ENCODE results near the gene PHACTR3.

Gene PHACTR3

DNA sequence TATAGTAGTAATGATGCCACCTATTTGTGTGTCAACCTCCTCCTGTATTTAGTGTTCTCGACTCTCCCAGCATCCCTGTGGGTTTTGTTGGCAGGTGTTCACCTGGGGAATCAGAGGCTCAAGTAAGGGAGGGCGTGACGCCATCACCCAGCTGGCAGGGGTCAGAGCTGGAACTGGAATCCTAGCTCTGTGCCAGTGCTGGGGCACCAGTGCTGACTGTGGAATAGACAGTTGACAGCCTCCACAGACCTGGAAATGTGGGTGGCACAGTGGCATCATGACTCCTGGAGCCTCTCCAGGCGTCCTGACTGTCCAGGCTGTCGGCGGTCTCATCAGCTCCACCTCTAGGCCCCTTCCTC, 226.3 kb downstream of the PHACTR3 start:
- H3K36me3 ChIP-seq (ENCODE audit: insufficient read depth, low read length) = no peaks in the 10 kb centered on the region
- H2AFZ ChIP-seq (ENCODE audit: low read length) = no peak overlapping the region
- no peaks in the 10 kb centered on the region for H3K27me3 ChIP-seq (ENCODE audit: insufficient read depth, low read length)
- no peaks in the 10 kb centered on the region for H3K9me2 ChIP-seq (ENCODE audit: low read depth, low read length)
- no peaks in the 10 kb centered on the region for H3K9me3 ChIP-seq (ENCODE audit: low read length)
- H3K4me3 ChIP-seq (ENCODE audit: low read depth, low read length, poor library complexity, severe bottlenecking) = no peak overlapping the region
- no peaks in the 10 kb centered on the region for H3F3A ChIP-seq (ENCODE audit: insufficient read depth, low read length)
- H3K9ac ChIP-seq (ENCODE audit: low read length) = no peak overlapping the region
- H4K20me1 ChIP-seq (ENCODE audit: insufficient read depth, low read length) = no peaks in the 10 kb centered on the region
- TF ChIP-seq EZH2 (IDR thresholded peaks at IDR 0.05; ENCODE audit: borderline replicate concordance, low read length) = no peak
- TF ChIP-seq, protein P1, sequence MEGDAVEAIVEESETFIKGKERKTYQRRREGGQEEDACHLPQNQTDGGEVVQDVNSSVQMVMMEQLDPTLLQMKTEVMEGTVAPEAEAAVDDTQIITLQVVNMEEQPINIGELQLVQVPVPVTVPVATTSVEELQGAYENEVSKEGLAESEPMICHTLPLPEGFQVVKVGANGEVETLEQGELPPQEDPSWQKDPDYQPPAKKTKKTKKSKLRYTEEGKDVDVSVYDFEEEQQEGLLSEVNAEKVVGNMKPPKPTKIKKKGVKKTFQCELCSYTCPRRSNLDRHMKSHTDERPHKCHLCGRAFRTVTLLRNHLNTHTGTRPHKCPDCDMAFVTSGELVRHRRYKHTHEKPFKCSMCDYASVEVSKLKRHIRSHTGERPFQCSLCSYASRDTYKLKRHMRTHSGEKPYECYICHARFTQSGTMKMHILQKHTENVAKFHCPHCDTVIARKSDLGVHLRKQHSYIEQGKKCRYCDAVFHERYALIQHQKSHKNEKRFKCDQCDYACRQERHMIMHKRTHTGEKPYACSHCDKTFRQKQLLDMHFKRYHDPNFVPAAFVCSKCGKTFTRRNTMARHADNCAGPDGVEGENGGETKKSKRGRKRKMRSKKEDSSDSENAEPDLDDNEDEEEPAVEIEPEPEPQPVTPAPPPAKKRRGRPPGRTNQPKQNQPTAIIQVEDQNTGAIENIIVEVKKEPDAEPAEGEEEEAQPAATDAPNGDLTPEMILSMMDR (IDR thresholded peaks at IDR 0.05; ENCODE audit: low read length) = no peak
- H3K4me2 ChIP-seq (ENCODE audit: low read length) = no peak overlapping the region
- H3K79me2 ChIP-seq (ENCODE audit: insufficient read depth, low read length) = no peaks in the 10 kb centered on the region
- H3K4me1 ChIP-seq (ENCODE audit: insufficient read depth, low read length, severe bottlenecking) = no peaks in the 10 kb centered on the region
- H3K27ac ChIP-seq (ENCODE audit: low read depth, low read length, poor library complexity, severe bottlenecking) = no peak overlapping the region

DNA sequence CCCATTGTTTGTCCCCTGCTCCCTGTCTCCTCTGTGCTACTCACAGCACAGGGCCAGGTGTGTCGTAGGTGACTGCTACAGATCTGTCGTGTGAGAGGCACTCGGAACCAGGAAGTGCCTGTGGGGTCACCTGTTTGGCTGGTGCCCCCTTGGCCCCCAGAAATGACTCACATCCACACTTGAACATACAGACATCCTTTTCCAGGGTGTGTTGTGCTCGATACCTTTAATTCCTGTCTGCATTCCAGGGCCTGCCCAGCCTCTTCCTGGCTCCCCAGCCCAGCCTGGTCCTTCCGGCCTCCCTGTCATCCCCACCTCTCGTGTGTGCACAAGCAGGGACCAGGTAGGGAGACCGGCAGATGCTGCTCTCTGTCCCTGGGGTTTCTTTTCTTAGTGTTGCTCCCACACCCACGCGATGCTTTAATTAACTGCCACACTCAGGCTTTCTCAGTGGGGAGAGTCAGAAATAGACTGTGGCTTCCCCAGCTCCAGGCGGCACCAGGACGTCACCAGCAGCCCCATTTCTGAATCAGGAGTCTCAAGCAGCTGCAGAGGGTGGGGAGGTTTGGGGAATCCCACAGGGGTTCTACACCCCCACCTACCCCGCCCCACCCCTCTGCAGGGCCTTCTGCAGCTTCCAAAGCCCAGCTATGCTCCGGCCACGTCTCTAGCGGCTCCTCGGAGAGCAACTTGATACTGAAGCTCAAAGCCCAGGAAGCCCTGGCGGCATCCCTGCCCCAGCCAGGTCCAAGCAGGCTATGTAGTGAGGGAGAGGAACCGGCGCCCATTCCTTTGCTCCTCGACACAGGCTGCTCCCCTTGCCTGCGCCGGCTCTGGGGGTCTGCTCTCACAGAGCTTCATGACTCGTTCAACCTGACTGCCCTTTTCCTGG, 226.9 kb downstream of the PHACTR3 start:
- no peak overlapping the region for H3K4me3 ChIP-seq (ENCODE audit: low read depth, low read length, poor library complexity, severe bottlenecking)
- no peak overlapping the region for H2AFZ ChIP-seq (ENCODE audit: low read length)

DNA sequence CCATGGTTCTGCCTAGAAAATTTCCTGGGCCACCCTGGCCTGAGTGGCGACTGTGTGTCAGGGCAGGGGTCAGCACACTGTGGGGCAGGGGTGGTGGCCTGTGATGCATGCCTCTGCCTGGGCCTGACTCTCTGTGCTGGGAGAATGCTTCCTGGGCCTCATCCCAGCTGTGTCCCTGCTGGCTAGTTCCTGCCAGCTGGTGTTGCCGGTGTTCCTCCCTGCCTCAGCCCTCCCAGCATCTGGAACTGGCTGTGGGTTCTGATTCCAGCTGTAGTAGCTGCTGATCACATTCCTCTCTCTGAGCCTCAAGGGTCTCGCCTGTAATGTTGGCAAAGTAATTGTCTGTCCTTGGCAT, 227.6 kb downstream of the PHACTR3 start:
- H3K27me3 ChIP-seq (ENCODE audit: insufficient read depth, low read length) = no peaks in the 10 kb centered on the region
- no peak overlapping the region for H3K9ac ChIP-seq (ENCODE audit: low read length)
- TF ChIP-seq, protein P1 (IDR thresholded peaks at IDR 0.05; ENCODE audit: low read length) = no peak
- TF ChIP-seq EZH2 (IDR thresholded peaks at IDR 0.05; ENCODE audit: borderline replicate concordance, low read length) = no peak
- H3K4me3 ChIP-seq (ENCODE audit: low read depth, low read length, poor library complexity, severe bottlenecking) = no peak overlapping the region
- no peaks in the 10 kb centered on the region for H3K9me3 ChIP-seq (ENCODE audit: low read length)
- H3K4me1 ChIP-seq (ENCODE audit: insufficient read depth, low read length, severe bottlenecking) = no peaks in the 10 kb centered on the region
- no peaks in the 10 kb centered on the region for H3K79me2 ChIP-seq (ENCODE audit: insufficient read depth, low read length)
- no peaks in the 10 kb centered on the region for H3K36me3 ChIP-seq (ENCODE audit: insufficient read depth, low read length)
- H2AFZ ChIP-seq (ENCODE audit: low read length) = no peak overlapping the region
- no peaks in the 10 kb centered on the region for H3F3A ChIP-seq (ENCODE audit: insufficient read depth, low read length)
- no peak overlapping the region for H3K4me2 ChIP-seq (ENCODE audit: low read length)
- H3K27ac ChIP-seq (ENCODE audit: low read depth, low read length, poor library complexity, severe bottlenecking) = no peak overlapping the region
- no peaks in the 10 kb centered on the region for H4K20me1 ChIP-seq (ENCODE audit: insufficient read depth, low read length)
- no peaks in the 10 kb centered on the region for H3K9me2 ChIP-seq (ENCODE audit: low read depth, low read length)

More for the DNA sequence above, 226.9 kb downstream of the PHACTR3 start:
- no peak for TF ChIP-seq EZH2 (IDR thresholded peaks at IDR 0.05; ENCODE audit: borderline replicate concordance, low read length)
- TF ChIP-seq, protein P1 (IDR thresholded peaks at IDR 0.05; ENCODE audit: low read length) = no peak
- no peaks in the 10 kb centered on the region for H3K9me3 ChIP-seq (ENCODE audit: low read length)
- H3F3A ChIP-seq (ENCODE audit: insufficient read depth, low read length) = no peaks in the 10 kb centered on the region
- no peak overlapping the region for H3K4me2 ChIP-seq (ENCODE audit: low read length)
- no peak overlapping the region for H3K9ac ChIP-seq (ENCODE audit: low read length)
- no peak overlapping the region for H3K27ac ChIP-seq (ENCODE audit: low read depth, low read length, poor library complexity, severe bottlenecking)
- no peaks in the 10 kb centered on the region for H3K9me2 ChIP-seq (ENCODE audit: low read depth, low read length)
- H4K20me1 ChIP-seq (ENCODE audit: insufficient read depth, low read length) = no peaks in the 10 kb centered on the region
- H3K79me2 ChIP-seq (ENCODE audit: insufficient read depth, low read length) = no peaks in the 10 kb centered on the region
- H3K27me3 ChIP-seq (ENCODE audit: insufficient read depth, low read length) = no peaks in the 10 kb centered on the region
- H3K4me1 ChIP-seq (ENCODE audit: insufficient read depth, low read length, severe bottlenecking) = no peaks in the 10 kb centered on the region
- no peaks in the 10 kb centered on the region for H3K36me3 ChIP-seq (ENCODE audit: insufficient read depth, low read length)

Measured in OCI-LY1 (cell line).